HG02884 (cell line): ENCODE data around the gene KCNQ4.

Source experiments
- ATAC-seq: cut with Tn5 transposase; IDR thresholded peaks from one replicate; pipeline ENCODE4 v1.9.1; 2021; ENCODE audit warnings: mild to moderate bottlenecking, moderate library complexity; ENCODE audit not compliant: unreplicated experiment

Gene KCNQ4

GRCh38 chr1:40754201-40754600 lies 29.4 kb upstream of the KCNQ4 start:
- no peak for ATAC-seq

GRCh38 chr1:40755067-40755466 lies 28.5 kb upstream of the KCNQ4 start:
- ATAC-seq: no peak

DNA sequence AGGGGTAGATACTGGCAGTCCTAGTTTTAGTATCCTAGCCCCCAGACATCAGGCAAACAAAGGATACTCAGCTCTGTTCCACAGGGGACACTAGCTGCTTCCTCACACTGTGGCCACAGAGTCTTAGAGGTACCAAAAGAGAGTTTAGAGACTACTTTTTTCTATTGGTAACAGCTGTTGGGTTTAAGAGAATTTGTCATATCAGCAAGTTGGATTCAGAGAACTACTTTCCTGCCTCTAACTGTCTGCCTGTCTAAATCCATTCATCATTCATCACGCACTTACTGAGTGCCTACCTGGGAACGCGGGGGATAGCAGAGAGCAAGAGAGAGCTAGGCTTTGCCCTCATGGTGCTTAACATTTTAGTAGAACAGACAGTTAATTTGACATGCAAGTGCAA lies 27.1 kb upstream of the KCNQ4 start:
- ATAC-seq: no peak

DNA sequence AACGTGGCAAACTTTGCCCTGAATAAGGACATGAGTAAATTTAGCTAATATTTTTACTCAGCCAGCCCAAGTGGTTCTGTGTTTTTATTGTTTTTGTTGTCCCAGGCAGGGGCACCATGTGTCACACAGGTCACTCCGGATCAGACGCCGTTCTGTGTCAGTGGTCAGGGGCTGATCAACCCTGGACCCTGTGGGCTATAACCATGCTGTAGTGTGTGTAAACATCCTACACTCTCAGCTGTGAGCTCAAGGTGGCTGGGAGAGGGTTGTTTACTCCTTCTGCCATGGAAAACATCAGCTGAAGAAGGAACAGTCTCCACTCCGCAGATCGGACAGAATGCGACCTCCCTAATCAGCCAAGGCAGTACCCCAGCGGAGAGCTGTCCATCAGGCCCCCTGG lies 26.5 kb upstream of the KCNQ4 start:
- no peak for ATAC-seq

GRCh38 chr1:40758004-40758403 lies 25.6 kb upstream of the KCNQ4 start:
- no peak for ATAC-seq

DNA sequence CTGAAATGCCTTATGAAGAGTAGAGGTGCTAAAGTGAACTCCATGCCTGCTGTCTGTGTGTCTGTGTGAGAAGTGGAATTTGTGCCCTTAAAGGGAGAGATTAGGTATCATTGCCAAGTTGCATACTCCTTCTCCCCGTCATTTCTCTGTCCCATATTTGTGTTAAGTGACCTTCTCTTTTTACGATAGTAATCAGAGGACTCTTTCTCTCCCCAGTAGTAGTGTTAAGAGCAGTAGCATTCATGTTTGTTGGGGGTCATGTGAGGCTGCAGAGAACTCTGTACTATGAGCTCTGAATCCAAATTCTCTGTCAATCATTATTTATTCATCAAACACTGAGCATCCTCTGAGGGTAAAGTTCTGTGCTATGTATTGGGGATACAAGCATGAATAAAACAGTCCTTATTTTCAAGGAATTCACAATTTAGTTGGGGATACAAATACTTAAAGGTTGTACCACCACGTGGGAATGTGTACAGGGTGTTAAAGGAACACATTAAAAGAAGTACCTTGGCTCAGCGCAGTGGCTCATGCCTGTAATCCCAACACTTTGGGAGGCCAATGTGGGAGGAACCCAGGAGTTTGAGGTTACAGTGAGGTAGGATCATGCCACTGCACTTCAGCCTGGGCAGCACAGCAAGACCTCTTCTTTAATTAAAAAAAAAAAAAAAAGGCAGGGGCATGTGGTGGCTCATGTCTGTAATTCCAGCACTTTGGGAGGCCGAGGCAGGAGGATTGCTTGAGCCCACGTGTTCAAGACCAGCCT lies 24.8 kb upstream of the KCNQ4 start:
- ATAC-seq: no peak

GRCh38 chr1:40760984-40761383 lies 22.6 kb upstream of the KCNQ4 start:
- ATAC-seq: no peak

GRCh38 chr1:40762144-40762923 lies 21.3 kb upstream of the KCNQ4 start:
- no peak for ATAC-seq

DNA sequence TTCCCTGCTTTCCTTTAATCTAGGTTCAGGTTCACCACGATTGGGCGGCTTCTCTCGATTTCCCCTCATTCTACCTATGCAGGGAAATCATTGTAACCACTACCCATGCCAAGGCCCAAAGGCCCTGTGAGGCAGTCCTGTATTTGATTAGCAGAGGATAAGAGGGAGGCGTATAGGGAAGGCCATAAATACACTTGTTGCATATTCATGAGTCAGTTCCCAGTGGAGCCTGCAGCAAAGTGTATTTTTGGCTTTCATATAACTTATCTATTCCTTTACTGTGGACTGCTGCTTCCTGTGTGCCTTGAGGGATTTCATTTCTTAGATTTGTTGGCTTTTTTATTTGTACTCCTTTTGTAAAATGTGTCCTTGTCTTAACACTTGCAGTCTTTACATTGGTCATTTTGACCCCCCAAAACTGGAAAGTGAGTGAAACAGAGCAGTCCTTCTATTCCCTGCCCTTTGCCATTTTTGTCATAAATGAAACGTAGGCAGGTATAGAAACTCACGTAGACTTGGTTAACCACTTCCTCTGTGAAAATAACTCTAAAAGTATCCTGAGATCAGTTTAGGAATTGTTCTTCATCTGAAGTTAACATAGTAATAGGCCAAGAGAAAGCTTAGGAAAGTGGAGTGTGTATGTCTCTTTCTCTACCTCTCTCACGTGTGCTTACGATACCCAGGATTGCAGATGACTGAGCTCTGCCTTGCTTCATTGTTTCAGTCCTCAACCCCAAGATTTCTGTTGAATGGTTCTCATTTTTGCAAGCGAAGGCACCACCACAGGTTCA lies 19.6 kb upstream of the KCNQ4 start:
- ATAC-seq: no peak

DNA sequence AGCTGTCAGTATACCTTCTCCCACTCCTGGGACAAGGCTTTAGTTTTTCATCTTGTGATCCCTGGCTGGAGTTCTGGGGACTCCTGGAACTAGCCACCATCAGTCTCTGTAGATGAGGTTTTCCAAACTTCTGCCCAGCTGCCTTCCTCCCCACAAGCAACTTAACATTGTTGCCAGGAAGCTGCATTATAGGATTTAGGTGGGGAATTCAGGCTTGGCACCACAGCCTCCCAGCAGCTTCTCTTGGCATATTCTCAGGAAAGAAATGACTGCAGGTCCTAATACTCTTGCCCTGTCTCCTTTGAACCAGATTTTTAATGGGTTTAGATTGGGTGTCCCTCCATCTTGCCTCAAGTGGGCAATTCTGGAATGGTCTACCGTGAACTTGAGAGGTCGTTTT lies 18.6 kb upstream of the KCNQ4 start:
- no peak for ATAC-seq

DNA sequence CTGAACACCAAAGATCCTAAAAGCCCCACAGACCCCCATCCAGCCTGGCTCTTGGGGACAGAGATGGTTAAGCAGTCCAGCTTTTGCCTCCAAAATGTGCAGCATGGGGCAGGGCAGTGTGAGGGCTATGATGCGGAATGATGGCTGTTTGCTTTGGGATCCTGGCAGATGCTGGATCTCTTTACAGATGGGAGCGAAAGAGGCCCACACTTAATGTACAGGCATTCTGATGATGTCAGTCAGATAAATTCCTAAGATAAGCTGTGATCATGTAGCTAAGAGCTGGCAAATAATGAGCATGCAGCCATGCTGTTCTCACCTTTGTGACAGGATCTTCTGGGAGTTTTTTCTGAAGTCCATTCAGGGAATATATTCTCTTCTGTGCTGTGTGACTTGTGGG lies 17.6 kb upstream of the KCNQ4 start:
- no peak for ATAC-seq

GRCh38 chr1:40766560-40766959 lies 17.0 kb upstream of the KCNQ4 start:
- ATAC-seq: no peak

- ATAC-seq: no peak
These were observed 15.2 kb upstream of the KCNQ4 start for GRCh38 chr1:40768146-40768990.

- no peak for ATAC-seq
These were observed 13.8 kb upstream of the KCNQ4 start for GRCh38 chr1:40769815-40770214.

GRCh38 chr1:40770296-40771070 lies 13.1 kb upstream of the KCNQ4 start:
- no peak for ATAC-seq

DNA sequence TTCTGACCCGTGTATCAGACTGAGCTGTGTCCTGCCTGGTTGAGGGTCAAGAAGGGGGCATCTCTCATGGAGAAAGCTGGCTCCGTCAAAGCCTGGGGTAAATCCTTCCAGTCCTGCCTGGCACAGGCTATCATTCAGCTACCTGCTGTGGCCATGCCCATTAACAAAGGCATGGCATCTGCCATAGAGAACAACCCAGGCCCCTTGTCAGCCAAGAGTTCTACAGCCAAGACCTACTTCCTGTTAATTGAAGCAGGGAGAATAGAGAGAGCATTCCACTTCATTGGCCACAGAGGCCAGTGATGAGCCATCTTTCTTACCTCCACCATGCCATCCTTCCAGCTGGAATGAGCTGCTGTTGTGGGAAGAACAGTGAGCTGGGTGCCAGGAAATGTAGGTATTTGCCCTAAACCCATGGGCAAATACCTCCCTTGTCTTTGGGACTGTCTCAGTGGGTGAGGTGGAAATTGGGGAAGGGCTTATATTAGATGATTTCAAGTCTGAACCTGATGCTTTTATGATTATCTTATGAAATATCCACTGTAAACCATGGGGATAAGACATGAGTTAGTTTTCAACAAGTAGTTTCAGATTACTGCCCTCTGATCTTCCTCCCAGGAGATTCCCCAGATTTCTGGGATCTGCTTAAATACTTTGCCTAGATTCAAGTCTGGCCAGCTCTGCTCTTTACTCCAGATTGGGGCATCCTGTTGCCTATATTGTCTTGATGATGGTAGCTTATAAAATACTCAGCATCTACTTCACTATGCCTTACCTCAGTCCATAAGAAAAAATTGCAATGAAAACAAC lies 11.2 kb upstream of the KCNQ4 start:
- no peak for ATAC-seq

DNA sequence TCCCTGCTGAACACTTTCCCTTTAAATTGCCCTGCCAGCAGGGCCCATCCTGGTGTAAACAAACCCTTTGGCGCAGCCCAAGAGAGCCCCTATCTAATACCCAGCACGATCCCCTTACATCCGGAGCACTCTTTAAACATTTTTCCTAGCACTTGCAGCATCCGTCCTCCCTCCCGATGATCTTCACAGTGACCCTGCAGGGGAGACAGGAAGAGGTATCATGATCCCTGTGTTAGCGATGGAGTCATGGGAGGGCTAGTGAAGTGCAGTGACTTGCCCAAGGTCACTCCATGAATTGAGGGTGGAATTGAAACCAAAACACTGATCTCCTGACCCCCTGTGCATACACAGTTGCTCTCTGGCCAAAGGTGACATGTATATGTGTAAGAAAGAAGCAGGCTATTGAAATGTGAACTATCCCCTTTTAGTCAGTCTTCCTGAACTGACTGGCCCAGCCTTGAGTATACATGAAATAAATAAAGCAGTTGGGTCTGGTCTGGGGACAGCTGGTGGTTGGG lies 9.8 kb upstream of the KCNQ4 start:
- ATAC-seq: no peak

GRCh38 chr1:40774266-40774998 lies 9.2 kb upstream of the KCNQ4 start:
- ATAC-seq: no peak
